Measurements from ENCODE around the gene KRTAP12-2.
"Not testable (repeated sequence)": the region's sequence is repeated elsewhere in the genome, so short reads cannot be mapped to it uniquely, and the experiment has no call there.

The KRTAP12-2 gene

DNA sequence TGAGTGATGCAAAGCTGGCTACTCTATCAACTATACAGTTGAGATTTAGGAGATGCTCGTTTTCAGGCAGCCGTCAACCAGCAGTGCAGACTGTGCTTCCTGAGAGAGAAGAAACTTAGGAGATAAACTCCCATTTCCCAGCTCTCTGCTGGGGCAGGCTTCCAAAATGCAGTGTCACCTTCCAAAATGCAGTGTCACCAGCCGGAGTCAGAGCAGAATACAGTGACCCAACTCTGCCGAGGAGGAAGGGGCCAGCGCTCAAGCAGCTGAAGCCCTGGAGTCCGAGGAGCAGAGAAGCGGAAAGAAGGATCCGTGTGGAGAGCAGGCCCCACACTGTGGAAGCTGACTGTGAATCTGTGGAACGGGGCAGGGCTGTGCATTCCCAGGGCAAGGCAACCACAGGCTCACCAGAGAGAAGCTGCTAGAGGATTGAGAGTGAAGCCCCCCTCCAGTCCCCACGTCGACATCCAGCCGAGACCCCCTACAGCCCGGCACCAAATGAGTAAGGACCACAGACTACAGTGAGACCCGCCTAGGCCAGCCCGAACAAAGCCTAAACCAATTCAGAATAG, 15.9 kb upstream of the KRTAP12-2 start:
- no peak for DNase-seq

- no peak for DNase-seq
These were observed 15.3 kb upstream of the KRTAP12-2 start, which contains the start of gene KRTAP12-1 for GRCh38 chr21:44681861-44682579. KRTAP12-1 (minus strand) TSS chr21:44682163; CDS start chr21:44682123, 40 bp downstream.

- DNase-seq: no peak
These were observed 14.4 kb upstream of the KRTAP12-2 start for GRCh38 chr21:44681152-44681551.

DNA sequence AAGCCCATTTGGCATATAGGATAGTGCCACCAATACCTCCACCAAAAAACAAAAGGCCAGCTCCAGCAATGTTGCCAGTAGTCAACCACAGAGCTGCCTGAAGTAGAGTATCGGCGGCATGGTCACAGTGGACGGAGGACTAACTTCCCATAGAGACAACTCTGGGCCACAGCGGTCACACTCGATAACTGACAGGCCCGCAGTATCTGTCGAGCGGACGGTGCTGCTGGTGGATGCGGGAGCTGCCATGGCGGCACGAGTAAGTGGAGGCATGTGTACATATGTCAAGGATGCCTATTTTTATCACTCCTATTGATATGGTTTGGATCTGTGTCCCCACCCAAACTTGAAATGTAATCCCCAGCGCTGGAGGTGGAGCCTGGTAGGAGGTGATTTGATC, 11.2 kb upstream of the KRTAP12-2 start:
- no peak for DNase-seq

GRCh38 chr21:44671911-44672310, 5.2 kb upstream of the KRTAP12-2 start:
- no peak for DNase-seq

- no peak for DNase-seq
These were observed 4.1 kb upstream of the KRTAP12-2 start for GRCh38 chr21:44670642-44671432.

DNA sequence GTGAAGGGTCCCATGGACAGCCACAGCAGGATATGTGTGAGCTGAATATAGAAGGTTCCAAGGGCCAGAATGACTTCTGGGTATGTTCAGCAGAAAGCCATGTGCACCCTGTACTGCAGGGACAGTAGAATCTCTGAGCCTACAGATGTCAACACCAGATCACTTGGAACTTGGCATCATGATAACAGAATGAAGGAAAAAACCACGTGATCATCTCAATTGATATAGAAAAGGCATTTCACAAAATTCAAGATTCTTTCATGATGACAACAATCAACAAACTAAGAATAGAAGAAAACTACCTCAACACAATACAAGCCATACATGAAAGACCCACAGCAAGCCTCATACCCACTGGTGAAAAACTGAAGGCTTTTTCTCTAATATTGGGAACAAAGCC, 885 bp upstream of the KRTAP12-2 start:
- no peak for DNase-seq

- no peak for DNase-seq
These were observed 2.0 kb downstream of the KRTAP12-2 start for GRCh38 chr21:44664691-44665090.

DNA sequence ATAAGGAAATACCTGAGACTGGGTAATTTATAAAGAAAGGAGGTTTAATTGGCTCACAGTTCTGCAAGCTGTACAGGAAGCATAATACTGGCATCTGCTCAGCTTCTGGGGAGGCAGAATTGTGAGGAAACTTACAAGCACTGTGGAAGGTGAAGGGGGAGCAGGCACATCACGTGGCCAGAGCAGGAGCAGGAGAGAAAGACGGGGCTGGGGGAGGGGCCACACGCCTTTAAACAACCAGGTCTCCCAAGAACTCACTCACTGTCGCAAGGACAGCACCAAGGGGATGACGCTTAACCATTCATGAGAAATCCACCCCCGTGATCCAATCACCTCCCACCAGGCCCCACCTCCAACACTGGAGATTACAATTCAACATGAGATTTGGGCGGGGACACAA, 5.2 kb downstream of the KRTAP12-2 start:
- DNase-seq: not testable (repeated sequence)

- DNase-seq: no peak
These were observed 7.7 kb downstream of the KRTAP12-2 start for GRCh38 chr21:44658913-44659595.

DNA sequence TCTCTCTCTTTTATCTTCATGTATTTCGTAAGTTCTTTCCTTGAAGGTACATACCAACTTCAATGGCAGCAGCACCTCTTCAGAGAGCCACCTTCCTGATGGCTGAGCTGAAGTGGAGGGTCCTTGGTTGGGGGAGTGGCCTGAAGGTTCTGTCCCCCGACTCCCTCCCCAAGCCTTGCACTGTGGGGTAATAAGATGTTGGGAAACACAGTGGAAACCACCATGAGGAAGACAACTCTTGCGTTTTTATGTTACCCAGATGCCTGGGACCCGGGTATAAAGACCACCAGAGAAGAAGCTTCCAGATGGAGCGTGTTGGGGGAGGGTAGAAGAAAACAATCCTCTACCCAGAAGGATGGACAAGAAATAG, 8.2 kb downstream of the KRTAP12-2 start:
- DNase-seq: no peak

DNA sequence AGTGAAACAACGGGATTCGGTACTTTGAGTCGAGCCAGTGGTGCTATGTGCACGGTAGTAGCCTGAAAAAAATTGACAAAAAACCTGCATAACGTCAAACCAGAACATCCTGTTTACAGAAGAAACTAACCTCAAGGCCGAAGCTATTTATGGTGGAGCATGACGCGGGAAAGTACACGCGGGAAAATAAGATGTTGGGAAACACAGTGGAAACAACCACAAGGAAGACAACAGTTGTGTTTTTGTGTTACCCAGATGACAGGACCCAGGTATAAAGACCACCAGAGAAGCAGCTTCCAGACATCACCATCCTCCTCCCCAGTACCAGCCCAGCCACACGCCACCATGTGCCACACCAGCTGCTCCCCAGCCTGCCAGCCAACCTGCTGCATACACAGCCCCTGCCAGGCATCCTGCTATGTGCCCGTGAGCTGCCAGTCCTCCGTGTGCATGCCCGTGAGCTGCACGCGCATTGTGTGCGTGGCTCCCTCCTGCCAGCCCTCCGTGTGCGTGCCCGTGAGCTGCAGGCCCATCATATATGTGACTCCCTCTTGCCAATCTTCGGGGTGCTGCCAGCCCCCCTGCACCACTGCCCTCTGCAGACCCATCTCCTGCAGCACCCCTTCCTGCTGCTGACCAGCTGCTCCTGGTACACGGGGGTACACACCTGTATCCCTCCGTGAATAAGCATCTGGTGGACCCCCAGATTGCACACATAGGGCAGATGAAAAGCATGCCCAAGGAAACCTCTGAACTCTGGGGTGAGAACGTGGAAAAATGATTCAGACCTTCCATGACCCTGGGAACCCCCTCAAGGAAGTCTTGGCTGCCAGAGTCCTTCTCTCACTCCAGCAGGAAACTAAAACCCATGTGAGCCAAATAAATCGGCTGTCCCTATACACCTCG, 8.8 kb downstream of the KRTAP12-2 start, which contains the start of gene KRTAP12-3:
TSS of gene KRTAP12-3 (plus strand) at position 298 of the 906 bp plus-strand sequence. CDS start at position 346, 48 bp downstream.
- DNase-seq: no peak

- no peak for DNase-seq
These were observed 9.9 kb downstream of the KRTAP12-2 start for GRCh38 chr21:44656868-44657267.

- no peak for DNase-seq
These were observed 12.1 kb downstream of the KRTAP12-2 start, which contains the start of gene KRTAP12-4 for GRCh38 chr21:44654576-44655175. KRTAP12-4 (minus strand) TSS chr21:44654659; CDS start chr21:44654614, 45 bp downstream.

GRCh38 chr21:44653656-44654575, 12.8 kb downstream of the KRTAP12-2 start:
- no peak for DNase-seq

GRCh38 chr21:44653123-44653522, 13.6 kb downstream of the KRTAP12-2 start:
- no peak for DNase-seq

GRCh38 chr21:44650973-44651675, 15.6 kb downstream of the KRTAP12-2 start:
- DNase-seq: no peak

DNA sequence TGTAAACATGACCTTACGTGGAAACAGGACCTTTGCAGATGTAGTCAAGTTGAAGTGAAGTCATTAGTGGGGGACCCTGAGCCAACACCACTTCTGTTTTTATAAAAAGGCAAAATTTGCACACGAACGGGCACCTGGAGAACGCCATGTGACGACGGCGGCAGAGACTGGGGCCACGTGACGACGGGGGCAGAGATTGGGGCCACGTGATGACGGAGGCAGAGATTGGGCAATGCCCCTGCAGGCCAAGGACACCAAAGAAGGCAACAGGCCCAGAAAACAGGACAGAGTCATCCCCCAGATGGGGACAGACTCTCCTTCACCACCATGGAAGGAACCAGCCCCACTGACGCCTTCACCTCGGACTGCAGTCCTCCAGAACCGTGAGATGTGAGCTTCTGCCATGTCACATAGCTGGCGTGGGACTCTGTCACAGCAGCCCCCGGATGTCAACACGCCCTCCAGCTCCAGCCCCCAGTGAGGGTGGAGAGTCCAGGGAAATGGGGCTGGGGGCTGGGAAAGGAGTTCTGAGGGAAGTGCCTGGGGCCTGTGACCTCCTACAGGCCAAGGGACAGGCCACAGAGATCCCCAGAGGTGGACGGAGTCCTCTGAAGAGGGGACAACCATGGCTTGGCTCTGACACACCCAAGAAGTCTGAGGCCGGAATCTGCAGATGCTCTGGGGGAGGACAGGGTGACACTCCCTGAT, 16.3 kb downstream of the KRTAP12-2 start:
- DNase-seq: no peak

- no peak for DNase-seq
These were observed 17.1 kb downstream of the KRTAP12-2 start for GRCh38 chr21:44649521-44650100.
